AG08396 (cell line): ENCODE data around the gene ANKLE1.

Experiments
- DNase-seq: peaks from one replicate; pipeline ENCODE4 v3.0.0; 2012; ENCODE audit warnings: low spot score, mixed read lengths

ANKLE1 gene

GRCh38 chr19:17307876-17308377 is 26.2 kb downstream of the ANKLE1 start:
- DNase-seq: no peak

- DNase-seq: peak; percentile 97
These were observed 27.7 kb downstream of the ANKLE1 start, which contains the start of gene DDA1 for GRCh38 chr19:17309198-17309964. DDA1 (plus strand) TSS chr19:17309563; CDS start chr19:17309655, 92 bp downstream.

GRCh38 chr19:17309965-17310461 is 28.3 kb downstream of the ANKLE1 start:
- DNase-seq: no peak

GRCh38 chr19:17311455-17312188 is 29.9 kb downstream of the ANKLE1 start:
- no peak for DNase-seq

- DNase-seq: no peak
These were observed 30.8 kb downstream of the ANKLE1 start for GRCh38 chr19:17312189-17313113.

GRCh38 chr19:17314007-17314593 is 32.4 kb downstream of the ANKLE1 start:
- no peak for DNase-seq

- no peak for DNase-seq
These were observed 37.3 kb downstream of the ANKLE1 start for GRCh38 chr19:17318966-17319365.

GRCh38 chr19:17319473-17320238 is 38.0 kb downstream of the ANKLE1 start:
- DNase-seq: no peak

- DNase-seq: no peak
These were observed 38.7 kb downstream of the ANKLE1 start for GRCh38 chr19:17320435-17320834.

- DNase-seq: no peak
These were observed 40.2 kb downstream of the ANKLE1 start for GRCh38 chr19:17321655-17322489.

- DNase-seq: no peak
These were observed 41.2 kb downstream of the ANKLE1 start for GRCh38 chr19:17322854-17323253.

- no peak for DNase-seq
These were observed 41.7 kb downstream of the ANKLE1 start for GRCh38 chr19:17323300-17323963.

- DNase-seq: no peak
These were observed 42.2 kb downstream of the ANKLE1 start for GRCh38 chr19:17323964-17324332.

- no peak for DNase-seq
These were observed 42.8 kb downstream of the ANKLE1 start for GRCh38 chr19:17324357-17325114.

- no peak for DNase-seq
These were observed 43.4 kb downstream of the ANKLE1 start for GRCh38 chr19:17325133-17325532.

GRCh38 chr19:17325881-17326594 is 44.3 kb downstream of the ANKLE1 start:
- peak; percentile 74 for DNase-seq

GRCh38 chr19:17326595-17326966 is 44.9 kb downstream of the ANKLE1 start:
- DNase-seq: no peak
